ENCODE results near the gene IL18R1.

DNA sequence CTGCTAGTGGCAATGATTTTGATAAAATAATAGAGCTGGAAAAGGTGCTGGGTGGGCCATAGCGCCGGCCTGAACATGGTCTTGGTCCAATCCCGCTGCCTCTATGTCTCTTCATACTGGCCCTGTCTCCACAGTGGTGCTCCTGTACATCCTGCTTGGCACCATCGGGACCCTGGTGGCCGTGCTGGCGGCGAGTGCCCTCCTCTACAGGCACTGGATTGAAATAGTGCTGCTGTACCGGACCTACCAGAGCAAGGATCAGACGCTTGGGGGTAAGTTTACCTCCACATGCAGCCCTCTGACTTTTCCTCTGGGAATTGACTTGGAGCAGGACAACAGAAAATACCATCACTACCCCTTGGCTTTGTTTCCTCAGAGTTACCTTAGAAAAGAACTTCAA is 91.3 kb downstream of the IL18R1 start:
- no peak for TF ChIP-seq CTCF (IDR thresholded peaks at IDR 0.05)
- TF ChIP-seq POLR2A (IDR thresholded peaks at IDR 0.05), result no peak
